GM12878 (cell line): ENCODE results near the gene SIM1. TPM values are rescaled to one million over a fixed set of nuclear protein-coding genes. Genes with fewer than 3 reads are reported as not detected.

ENCODE experiments used
- ATAC-seq: fragments of 200-7000 bp; cut with Tn5 transposase; 3 replicates; pipeline ENCODE4 v1.9.1; 2020; ENCODE audit warnings: mild to moderate bottlenecking, moderate library complexity
- BruUV-seq: library from RNA; stranded (reverse); fragments of 400-500 nt; replicated peaks from 2 replicates; lab custom pipeline; 2021; lab: Mats Ljungman, UMichigan
- CTCF ChIA-PET: fragments of 300-600 bp; sonication (Branson Sonifier 250); formaldehyde crosslinking; extraction: SDS; loops from one replicate; lab custom pipeline; 2021; ENCODE audit warnings: inconsistent platforms; lab: Yijun Ruan, JAX
- POLR2A ChIA-PET: fragments of 350-600 bp; formaldehyde crosslinking; extraction: SDS; loops from one replicate; lab custom pipeline; 2021; ENCODE audit warnings: inconsistent platforms; lab: Charles Lee
- RAD21 ChIA-PET: fragments of 300-600 bp; sonication (Branson Sonifier 250); formaldehyde crosslinking; loops from one replicate; lab custom pipeline; 2023; ENCODE audit warnings: antibody characterized with exemption; ENCODE audit not compliant: unreplicated experiment; lab: Charles Lee
- SMC1A ChIA-PET: fragments of 300-600 bp; sonication (Branson Sonifier 250); formaldehyde crosslinking; loops from one replicate; lab custom pipeline; 2023; ENCODE audit not compliant: unreplicated experiment, uncharacterized antibody; lab: Charles Lee
- DNase-seq: peaks from one replicate; pipeline ENCODE4 v3.0.0-alpha.2; 2011; ENCODE audit warnings: low read depth, low spot score
- FAIRE-seq: peaks from 3 replicates; lab custom pipeline; 2011; peaks lifted over from hg19 to GRCh38; lab: Jason Lieb, UNC
- H2AFZ ChIP-seq: 2 replicates; pipeline ENCODE4 v1.6.0; 2011; ENCODE audit warnings: low read depth, low read length, control low read depth; ENCODE audit not compliant: control insufficient read depth
- H3K27ac ChIP-seq: 2 replicates; pipeline ENCODE4 v1.5.1; 2011; ENCODE audit warnings: control low read depth; ENCODE audit not compliant: control insufficient read depth, insufficient read depth
- H3K27me3 ChIP-seq, 2 experiments: replicated peaks in 1 of 2; 2 replicates each; pipeline versions ENCODE4 v1.6.0 to v1.6.1; 2011; ENCODE audit warnings: low read length in 1 of 2; ENCODE audit not compliant: control insufficient read depth in 2 of 2, insufficient read depth in 2 of 2
- H3K36me3 ChIP-seq, 2 experiments: 2 replicates each; pipeline ENCODE4 v1.5.1; 2011; ENCODE audit warnings: low read length in 1 of 2; ENCODE audit not compliant: control insufficient read depth in 2 of 2, insufficient read depth in 2 of 2
- H3K4me1 ChIP-seq: 2 replicates; pipeline ENCODE4 v1.6.1; 2011; ENCODE audit warnings: mild to moderate bottlenecking, low read length, moderate library complexity, mixed read lengths; ENCODE audit not compliant: control insufficient read depth, insufficient read depth
- H3K4me2 ChIP-seq: 2 replicates; pipeline ENCODE4 v1.6.0; 2011; ENCODE audit warnings: control low read depth; ENCODE audit not compliant: control insufficient read depth, insufficient read depth
- H3K4me3 ChIP-seq: fragments of 200-600 bp; sonication (generic); 2 replicates; pipeline ENCODE4 v1.5.1; 2016
- H3K79me2 ChIP-seq: 2 replicates; pipeline ENCODE4 v1.6.0; 2011; ENCODE audit warnings: low read length; ENCODE audit not compliant: control insufficient read depth, insufficient read depth
- H3K9ac ChIP-seq: 2 replicates; pipeline ENCODE4 v1.8.0; 2011; ENCODE audit warnings: low read length, control low read depth, mixed read lengths; ENCODE audit not compliant: control insufficient read depth, insufficient read depth
- H3K9me3 ChIP-seq: replicated peaks from 3 replicates; pipeline ENCODE4 v1.5.1; 2011; ENCODE audit warnings: mild to moderate bottlenecking, low read length; ENCODE audit not compliant: control insufficient read depth, insufficient read depth
- H4K20me1 ChIP-seq: 2 replicates; pipeline ENCODE4 v1.6.0; 2011; ENCODE audit not compliant: control insufficient read depth, insufficient read depth
- ATF7 ChIP-seq: fragments of 450-650 bp; IDR thresholded peaks from 2 replicates; pipeline ENCODE4 v1.6.1; 2016; ENCODE audit warnings: low read depth, mild to moderate bottlenecking
- BCL11A ChIP-seq: IDR thresholded peaks from 2 replicates; pipeline ENCODE4 v1.6.1; 2011; ENCODE audit warnings: low read depth, low read length
- BRCA1 ChIP-seq: IDR thresholded peaks from 2 replicates; pipeline ENCODE4 v1.6.1; 2011; ENCODE audit warnings: low read depth, low read length, improper control_type of control experiment
- IRF3 ChIP-seq: fragments of 450-650 bp; IDR thresholded peaks from 2 replicates; pipeline ENCODE4 v1.6.1; 2014; ENCODE audit warnings: mild to moderate bottlenecking
- IRF5 ChIP-seq: fragments of 450-650 bp; IDR thresholded peaks from 2 replicates; pipeline ENCODE4 v1.6.1; 2017; ENCODE audit warnings: borderline replicate concordance
- JUNB ChIP-seq: IDR thresholded peaks from 2 replicates; pipeline ENCODE4 v1.6.1; 2016; ENCODE audit warnings: antibody characterized with exemption, mild to moderate bottlenecking
- MEF2A ChIP-seq: IDR thresholded peaks from 2 replicates; pipeline ENCODE4 v1.6.1; 2011; ENCODE audit warnings: low read depth, mild to moderate bottlenecking, low read length, moderate library complexity; ENCODE audit not compliant: insufficient read depth
- MXI1 ChIP-seq: fragments of 150-350 bp; IDR thresholded peaks from 2 replicates; pipeline ENCODE4 v1.6.1; 2011; ENCODE audit warnings: low read depth, mild to moderate bottlenecking, inconsistent platforms, low read length, improper control_type of control experiment
- NFYA ChIP-seq: IDR thresholded peaks from 2 replicates; pipeline ENCODE4 v1.6.1; 2011; ENCODE audit warnings: low read depth, mild to moderate bottlenecking, low read length, improper control_type of control experiment, borderline replicate concordance
- SPI1 ChIP-seq: IDR thresholded peaks from 2 replicates; pipeline ENCODE4 v1.6.1; 2011; ENCODE audit warnings: low read depth, mild to moderate bottlenecking, low read length, moderate library complexity, borderline replicate concordance; ENCODE audit not compliant: insufficient read depth
- TCF12 ChIP-seq: IDR thresholded peaks from 2 replicates; pipeline ENCODE4 v1.6.1; 2011; ENCODE audit warnings: low read depth, mild to moderate bottlenecking, low read length
- ZNF592 ChIP-seq: fragments of 450-650 bp; IDR thresholded peaks from 2 replicates; pipeline ENCODE4 v1.6.1; 2017; ENCODE audit warnings: mild to moderate bottlenecking, moderate library complexity
- WGBS: methylation state at CpG from one replicate; pipeline ENCODE4 v1.1.6; 2016; ENCODE audit warnings: low lambda C conversion rate; ENCODE audit not compliant: insufficient replicate concordance, insufficient coverage; ENCODE audit errors: missing lambda C conversion rate; 5-methylcytosine and 5-hydroxymethylcytosine counted together
- in situ Hi-C: fragments of 300-500 bp; cut with MboI; formaldehyde crosslinking; loops from 9 replicates; pipeline ENCODE4 v1.14.3; 2018; ENCODE audit warnings: mixed read lengths
- intact Hi-C: fragments of 100-400 bp; cut with micrococcal nuclease; formaldehyde crosslinking; loops from one replicate; pipeline ENCODE4 v1.14.2; 2022; ENCODE audit not compliant: unreplicated experiment
- polyA plus RNA-seq, 11 experiments: library from polyadenylated mRNA; depleted of rRNA in 4 of 11; unstranded in 6 of 11; stranded (reverse) in 5 of 11; fragments of >200 nt; fragmentation: Nextera tagmentation in 4 of 11; fragmentation: Illumina TruSeq in 1 of 11; extraction: Ambion mirVana in 4 of 11; extraction: Trizol in 1 of 11; gene quantifications; 1 replicate in 1 of 11; 2 replicates in 10 of 11; pipeline versions ENCODE4 v1.2.1 to v1.2.3, GENCODE V29; 2011 to 2016; ENCODE audit warnings: inconsistent platforms in 2 of 11, missing spikeins in 2 of 11, low read depth in 1 of 11
- total RNA-seq, 4 experiments: library from RNA; depleted of rRNA in 3 of 4; stranded (reverse); fragments of >200 nt in 3 of 4; fragmentation: Illumina TruSeq in 1 of 4; extraction: Trizol in 1 of 4; gene quantifications; 2 replicates each; pipeline versions ENCODE4 v1.2.1 to v1.2.3, GENCODE V29; 2013 to 2021

SIM1 gene
- total and polyA plus RNA-seq, 10 of the 15 experiments (the other 5 are each of a cell fraction or from before 2014, with no cell fraction given) = not detected

DNA sequence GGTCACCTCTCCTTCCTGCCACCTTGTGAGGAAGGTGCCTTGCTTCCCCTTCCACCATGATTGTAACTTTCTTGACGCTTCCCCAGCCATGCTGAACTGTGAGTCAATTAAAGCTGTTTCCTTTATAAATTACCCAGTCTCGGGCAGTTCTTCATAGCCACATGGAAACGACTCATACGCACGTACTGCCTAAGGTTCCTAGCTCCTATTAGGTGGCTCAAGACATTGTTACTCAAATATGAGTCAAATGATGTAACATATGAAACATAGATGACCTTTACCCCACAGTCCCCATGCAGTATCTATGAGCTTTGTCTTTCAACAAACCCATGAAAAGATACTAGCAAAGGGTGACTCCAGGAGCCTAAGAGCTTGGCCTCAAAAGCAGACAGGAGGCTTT lies 98.3 kb downstream of the SIM1 start (continued):
- no peak for TF ChIP-seq ZNF592
- no peak for TF ChIP-seq IRF5
- TF ChIP-seq MEF2A = no peak
- no peak for TF ChIP-seq BRCA1
- TF ChIP-seq ATF7 = no peak
- TF ChIP-seq JUNB = no peak
- no peak for TF ChIP-seq BCL11A
- TF ChIP-seq MXI1 = no peak

- ATAC-seq = no peak
These were observed 101.1 kb downstream of the SIM1 start for GRCh38 chr6:100363651-100364050.

More at GRCh38 chr6:100363651-100364050, 101.1 kb downstream of the SIM1 start:
- TF ChIP-seq TCF12 = no peak
- TF ChIP-seq NFYA = no peak
- no peak for TF ChIP-seq IRF3
- no peak for TF ChIP-seq ATF7
- no peak for TF ChIP-seq SPI1
- H2AFZ ChIP-seq = no peak overlapping the region
- 0% methylated on average over 1 of the region's 1 CpG for WGBS
- no peak overlapping the region for H3K4me3 ChIP-seq
- RAD21 ChIA-PET = no interaction called here
- H3K27me3 ChIP-seq = no peaks in the 10 kb centered on the region
- H4K20me1 ChIP-seq = no peaks in the 10 kb centered on the region
- no peaks in the 10 kb centered on the region for H3K79me2 ChIP-seq
- H3K4me1 ChIP-seq = no peaks in the 10 kb centered on the region
- H3K9me3 ChIP-seq = no peaks in the 10 kb centered on the region
- SMC1A ChIA-PET = interaction anchor here (0.8 to 1.7 kb wide), 5 partner anchors 11 to 236 kb away, joined by 3 to 4 read pairs (median 3); no protein-coding TSS in a partner anchor
- CTCF ChIA-PET = interaction anchor here (1.0 to 1.3 kb wide), 3 partner anchors 14 to 264 kb away, joined by 3 to 4 read pairs (median 3); no protein-coding TSS in a partner anchor
- intact Hi-C loops (no loop called here), in situ Hi-C loops (no loop called here)
- H3K27ac ChIP-seq = no peak overlapping the region
- POLR2A ChIA-PET = no interaction called here
- no TSS peak for BruUV-seq
- no peak for DNase-seq
- H3K9ac ChIP-seq = no peak overlapping the region
- no peak overlapping the region for H3K4me2 ChIP-seq
- H3K36me3 ChIP-seq = no peaks in the 10 kb centered on the region
- no peak for FAIRE-seq
